NCI-H1092 treated with DMSO at 0.1 percent for 48 hours (cell line): ENCODE data around the gene TTLL8.
A peak's percentile ranks its signal among the peaks of the same experiment; 100 is the strongest.

ENCODE experiments used
- DNase-seq: peaks from one replicate; lab custom pipeline; 2025; lab: John Stamatoyannopoulos, UW

The TTLL8 gene

GRCh38 chr22:50082961-50083461, 24.9 kb upstream of the TTLL8 start:
- DNase-seq: no peak

GRCh38 chr22:50082197-50082715, 24.2 kb upstream of the TTLL8 start:
- DNase-seq: no peak

- DNase-seq: no peak
These were observed 23.5 kb upstream of the TTLL8 start for GRCh38 chr22:50081426-50082196.

- no peak for DNase-seq
These were observed 22.0 kb upstream of the TTLL8 start for GRCh38 chr22:50080077-50080465.

GRCh38 chr22:50078761-50079160, 20.7 kb upstream of the TTLL8 start:
- DNase-seq: no peak

GRCh38 chr22:50078246-50078645, 20.1 kb upstream of the TTLL8 start:
- no peak for DNase-seq

GRCh38 chr22:50076646-50077535, 18.8 kb upstream of the TTLL8 start:
- no peak for DNase-seq

GRCh38 chr22:50074551-50075530, 16.7 kb upstream of the TTLL8 start:
- peak; percentile 39 for DNase-seq

- DNase-seq: no peak
These were observed 16.0 kb upstream of the TTLL8 start for GRCh38 chr22:50074056-50074455.

GRCh38 chr22:50072714-50073538, 14.8 kb upstream of the TTLL8 start:
- DNase-seq: no peak

- no peak for DNase-seq
These were observed 14.1 kb upstream of the TTLL8 start for GRCh38 chr22:50072167-50072555.

GRCh38 chr22:50071432-50072166, 13.5 kb upstream of the TTLL8 start:
- DNase-seq: no peak

GRCh38 chr22:50070366-50070765, 12.3 kb upstream of the TTLL8 start:
- DNase-seq: no peak

GRCh38 chr22:50068096-50068495, 10.0 kb upstream of the TTLL8 start:
- no peak for DNase-seq

GRCh38 chr22:50067244-50067643, 9.1 kb upstream of the TTLL8 start:
- DNase-seq: no peak

GRCh38 chr22:50064453-50064852, 6.4 kb upstream of the TTLL8 start:
- no peak for DNase-seq

- DNase-seq: no peak
These were observed 5.7 kb upstream of the TTLL8 start for GRCh38 chr22:50063589-50064393.

GRCh38 chr22:50062509-50063135, 4.5 kb upstream of the TTLL8 start:
- DNase-seq: no peak
